ENCODE results near the gene MSH5. TPM values are rescaled to one million over a fixed set of nuclear protein-coding genes. Genes with fewer than 3 reads are reported as not detected.
"Not testable (repeated sequence)": the region's sequence is repeated elsewhere in the genome, so short reads cannot be mapped to it uniquely, and the experiment has no call there.

The MSH5 gene
- total RNA-seq, 1 experiment from 2014 or later = 20.9 TPM

DNA sequence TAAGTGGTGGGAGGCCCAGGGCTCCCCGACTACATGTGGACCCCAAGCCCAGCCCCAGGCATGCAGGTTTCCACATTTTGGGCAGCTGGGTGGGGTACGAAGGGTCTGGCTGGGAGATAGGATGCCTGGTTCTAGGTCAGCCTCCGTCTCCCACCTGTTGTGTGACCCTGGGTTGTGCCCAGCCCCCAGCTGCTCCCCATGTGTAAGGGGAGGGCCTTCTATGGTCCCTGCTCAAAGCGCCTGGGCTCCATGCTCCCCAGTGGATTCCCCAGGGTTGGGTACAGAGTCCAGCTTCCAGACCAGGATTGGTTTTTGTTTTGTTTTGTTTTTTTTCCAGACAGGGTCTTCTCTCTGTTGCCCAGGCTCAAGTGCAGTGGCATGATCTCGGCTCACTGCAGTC lies 38.4 kb downstream of the MSH5 start:
- DNase-seq (ENCODE audit: low spot score) = no peak

DNA sequence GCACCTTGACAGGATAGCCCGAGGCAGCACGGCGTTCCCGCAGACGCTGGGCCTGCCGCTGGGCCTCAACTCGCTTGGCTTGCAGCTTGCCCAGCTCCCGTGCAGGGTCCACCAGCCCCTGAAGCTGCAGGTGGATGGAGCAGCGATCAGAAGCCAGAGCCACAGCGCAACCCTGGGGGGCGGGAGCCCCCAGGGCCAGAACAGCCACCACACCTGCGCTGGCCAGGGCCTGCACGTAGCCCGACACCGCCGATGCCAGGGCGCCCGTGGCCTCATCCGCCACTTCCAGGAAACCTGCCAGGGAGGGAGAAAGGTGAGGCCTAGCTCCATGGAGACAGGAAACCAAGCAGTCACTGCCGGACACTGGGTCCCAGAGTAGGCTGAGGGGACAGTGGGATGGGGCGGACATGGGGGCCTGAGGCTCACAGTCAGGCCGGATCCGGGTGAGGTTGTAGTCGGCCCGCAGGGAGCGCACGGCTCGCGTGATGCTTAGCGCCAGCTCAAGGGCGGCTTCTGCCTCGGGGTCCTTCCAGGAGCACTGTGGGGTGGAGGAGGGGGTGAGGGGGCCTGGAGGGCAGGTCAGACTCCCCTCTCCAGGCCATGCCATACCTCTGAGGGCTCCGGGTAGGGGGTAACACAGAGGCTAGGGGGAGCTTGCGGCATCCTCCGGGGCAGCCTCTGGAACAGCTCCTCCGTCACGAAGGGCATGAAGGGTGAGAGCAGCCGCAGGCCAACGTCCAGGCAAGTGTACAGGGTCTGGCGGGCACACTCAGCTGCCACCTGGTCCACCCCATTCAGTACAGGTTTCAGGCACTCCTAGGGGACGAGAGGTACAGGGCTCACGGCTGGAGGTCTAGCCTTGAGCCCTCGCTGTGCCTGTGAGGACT lies 39.4 kb downstream of the MSH5 start:
- DNase-seq (ENCODE audit: low spot score) = no peak

DNA sequence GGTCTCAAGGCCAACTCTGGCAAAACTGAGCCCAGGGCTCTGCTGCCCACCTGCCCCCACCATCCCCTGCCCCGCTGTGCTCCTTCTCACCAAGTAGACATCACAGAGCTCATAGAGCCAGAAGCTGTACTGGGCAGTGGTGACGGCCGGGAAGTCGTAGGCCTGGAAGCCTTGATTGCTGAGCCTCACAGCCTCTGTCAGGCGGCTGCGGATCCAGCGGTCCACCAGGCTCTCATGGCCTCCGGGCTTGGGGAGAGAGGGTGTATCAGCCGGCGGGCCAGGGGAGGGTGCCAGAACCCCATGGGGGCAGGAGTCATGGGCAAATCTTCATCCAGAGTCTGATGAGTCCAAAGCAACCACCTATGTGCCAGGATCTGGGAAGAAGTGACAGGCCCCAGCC lies 40.1 kb downstream of the MSH5 start:
- no peak for DNase-seq (ENCODE audit: low spot score)

DNA sequence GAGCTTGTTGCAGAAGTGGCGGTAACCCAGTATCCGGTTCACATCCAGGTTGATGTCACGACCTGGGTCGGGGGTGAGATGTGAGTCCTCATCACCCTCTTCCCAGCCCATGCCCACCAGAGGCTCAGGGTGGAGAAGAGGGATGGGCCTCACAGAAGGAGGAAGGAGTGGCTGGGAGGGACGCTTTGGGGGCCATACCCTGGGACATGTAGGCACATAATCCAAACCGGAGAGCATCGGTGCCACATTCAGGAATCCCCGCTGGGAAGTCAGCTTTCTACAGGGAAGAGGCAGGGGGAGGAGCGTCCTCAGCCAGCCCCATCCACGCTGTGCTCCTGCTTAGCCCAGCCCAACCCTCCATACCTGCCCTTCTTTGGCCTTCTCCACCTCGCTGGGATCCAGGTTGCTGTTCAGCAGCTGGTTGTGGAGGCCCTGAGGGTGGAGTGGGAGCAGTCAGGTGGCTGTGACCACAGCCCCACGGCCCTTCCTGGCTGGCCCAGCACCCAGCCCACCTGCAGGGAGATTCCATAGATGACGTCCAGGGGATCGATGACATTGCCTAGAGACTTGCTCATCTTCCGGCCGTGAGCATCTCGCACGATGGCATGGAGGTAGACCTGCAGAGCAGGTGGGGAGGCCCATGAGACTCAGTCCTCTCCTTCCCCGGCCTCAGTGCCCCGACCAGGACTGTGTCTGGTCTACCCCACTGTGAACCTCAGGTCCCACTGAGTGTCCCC lies 40.9 kb downstream of the MSH5 start:
- no peak for DNase-seq (ENCODE audit: low spot score)

DNA sequence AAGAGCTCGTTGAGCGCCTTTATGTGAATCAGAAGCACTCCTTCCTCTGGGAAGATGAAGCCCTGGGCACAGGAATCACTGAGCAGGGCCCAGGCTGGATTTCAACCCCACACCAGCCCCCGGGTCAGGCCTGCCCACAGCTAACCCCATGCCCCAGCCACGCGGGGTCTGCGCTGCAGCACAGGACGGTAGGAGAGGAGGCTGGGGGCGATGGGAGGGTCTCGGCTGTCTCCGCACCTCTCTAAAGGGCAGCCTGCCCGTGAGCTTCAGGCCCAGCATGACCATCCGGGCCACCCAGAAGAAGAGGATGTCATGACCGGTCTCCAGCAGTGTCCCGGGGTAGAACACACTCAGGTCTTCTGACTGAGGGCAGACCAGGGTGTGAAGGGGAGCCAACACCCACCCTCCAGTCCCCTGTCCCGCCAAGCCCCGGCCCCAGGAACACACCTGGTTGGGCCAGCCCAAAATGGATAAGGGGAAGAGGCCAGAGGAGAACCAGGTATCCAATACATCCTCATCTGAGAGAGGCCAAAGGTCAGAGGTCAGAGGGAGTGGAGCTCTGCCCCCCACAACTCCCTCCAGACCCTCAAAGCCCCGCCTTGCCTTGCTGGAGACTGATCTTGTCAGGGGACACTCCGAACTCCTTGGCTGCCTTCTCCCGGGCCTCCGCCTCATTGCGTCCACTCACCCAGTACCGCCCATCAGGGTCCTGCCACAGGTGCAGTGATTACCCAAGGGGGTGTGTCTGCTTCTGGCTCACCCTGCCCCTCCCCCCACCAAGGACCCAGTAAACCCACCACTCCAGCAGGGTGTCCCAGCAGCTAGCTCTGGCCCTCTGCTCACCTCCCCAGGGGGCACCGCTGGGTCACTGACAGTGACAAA lies 41.7 kb downstream of the MSH5 start:
- no peak for DNase-seq (ENCODE audit: low spot score)

DNA sequence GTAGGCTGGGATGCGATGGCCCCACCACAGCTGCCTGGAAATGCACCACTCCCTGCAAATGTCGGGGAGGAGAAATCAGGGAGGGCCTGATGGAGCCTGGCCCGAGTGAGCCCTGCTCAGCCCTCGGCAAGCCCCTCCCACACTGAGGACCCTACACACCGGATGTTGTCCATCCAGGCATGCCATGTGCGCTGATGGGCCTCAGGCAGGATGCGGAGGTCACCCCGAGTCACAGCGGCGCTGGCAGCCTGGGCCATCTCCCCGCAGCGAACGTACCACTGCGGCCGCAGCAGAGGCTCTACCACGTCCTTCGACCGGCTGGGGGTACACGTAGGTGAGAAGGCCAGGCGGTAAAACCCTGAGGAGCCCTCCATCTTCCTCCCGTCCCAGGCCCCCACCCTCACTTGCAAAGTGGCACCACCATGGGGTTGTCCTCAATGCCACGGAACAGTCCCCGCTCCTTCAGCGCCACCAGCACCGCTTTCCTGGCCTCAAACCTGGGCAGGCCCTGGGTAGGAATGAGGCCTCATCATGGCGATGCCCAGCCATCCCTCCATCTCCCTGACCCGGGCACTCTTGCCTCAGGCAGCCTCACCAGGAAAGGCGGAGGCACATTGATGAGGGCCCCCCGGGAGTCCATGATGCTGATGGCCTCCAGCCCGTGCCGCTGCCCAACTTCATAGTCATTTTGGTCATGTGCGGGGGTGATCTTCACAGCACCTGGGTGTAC lies 42.5 kb downstream of the MSH5 start:
- DNase-seq (ENCODE audit: low spot score) = no peak

DNA sequence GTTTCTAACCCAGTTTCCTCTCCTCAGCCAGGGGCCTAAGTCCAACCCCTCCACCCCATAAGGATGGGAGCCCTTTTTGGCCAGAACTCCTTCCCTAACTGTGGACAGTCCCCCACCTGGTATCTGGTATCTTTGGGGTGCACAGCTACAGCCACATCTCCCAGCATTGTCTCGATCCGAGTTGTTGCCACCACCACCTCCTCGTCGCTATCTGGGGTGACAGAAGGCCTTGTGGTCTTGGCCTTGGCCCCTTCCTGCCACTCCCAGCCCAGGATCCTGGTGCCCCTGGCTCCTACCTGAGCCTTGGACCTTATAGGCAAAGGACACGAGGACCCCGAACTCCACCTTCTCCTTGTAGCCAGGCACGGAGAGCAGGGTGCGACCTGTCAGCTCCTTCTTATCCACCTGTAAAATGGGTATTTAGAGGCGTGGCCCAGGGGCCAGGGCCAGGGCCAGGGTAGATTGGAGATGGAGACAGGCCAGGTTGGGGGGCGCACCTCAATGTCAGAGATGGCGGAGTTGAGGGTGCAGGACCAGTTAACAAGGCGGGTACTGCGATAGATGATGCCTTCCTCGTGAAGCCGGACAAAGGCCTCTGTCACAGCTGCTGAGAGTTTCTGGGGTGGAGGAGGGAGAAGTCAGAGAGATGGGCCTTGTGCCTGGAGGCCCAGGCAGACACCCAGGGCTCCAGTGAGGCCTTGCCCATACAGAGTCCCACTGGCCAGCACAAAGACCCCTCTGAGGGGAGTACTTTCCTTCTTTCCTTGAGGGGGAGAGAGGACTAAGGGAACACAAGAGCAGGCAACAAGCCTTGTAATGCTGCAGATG lies 44.5 kb downstream of the MSH5 start:
- no peak for DNase-seq (ENCODE audit: low spot score)

DNA sequence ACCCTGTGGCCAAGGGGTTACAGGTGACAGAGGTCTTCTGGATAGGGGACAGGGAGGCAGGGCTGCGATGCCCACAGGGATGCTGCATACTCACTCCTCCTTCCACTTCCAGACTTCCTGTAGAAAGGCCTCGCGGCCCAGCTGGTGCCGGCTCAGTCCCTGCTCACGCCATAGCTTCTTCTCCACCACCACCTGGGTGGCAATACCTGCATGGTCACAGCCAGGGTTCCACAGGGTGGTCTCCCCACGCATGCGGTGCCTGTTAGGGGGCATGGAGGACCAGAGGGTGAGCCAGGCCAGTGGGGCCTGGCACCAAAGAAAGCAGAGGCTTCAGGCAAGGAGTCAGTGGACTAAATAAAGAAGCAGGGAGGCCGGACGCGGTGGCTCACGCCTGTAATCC lies 45.7 kb downstream of the MSH5 start:
- no peak for DNase-seq (ENCODE audit: low spot score)

DNA sequence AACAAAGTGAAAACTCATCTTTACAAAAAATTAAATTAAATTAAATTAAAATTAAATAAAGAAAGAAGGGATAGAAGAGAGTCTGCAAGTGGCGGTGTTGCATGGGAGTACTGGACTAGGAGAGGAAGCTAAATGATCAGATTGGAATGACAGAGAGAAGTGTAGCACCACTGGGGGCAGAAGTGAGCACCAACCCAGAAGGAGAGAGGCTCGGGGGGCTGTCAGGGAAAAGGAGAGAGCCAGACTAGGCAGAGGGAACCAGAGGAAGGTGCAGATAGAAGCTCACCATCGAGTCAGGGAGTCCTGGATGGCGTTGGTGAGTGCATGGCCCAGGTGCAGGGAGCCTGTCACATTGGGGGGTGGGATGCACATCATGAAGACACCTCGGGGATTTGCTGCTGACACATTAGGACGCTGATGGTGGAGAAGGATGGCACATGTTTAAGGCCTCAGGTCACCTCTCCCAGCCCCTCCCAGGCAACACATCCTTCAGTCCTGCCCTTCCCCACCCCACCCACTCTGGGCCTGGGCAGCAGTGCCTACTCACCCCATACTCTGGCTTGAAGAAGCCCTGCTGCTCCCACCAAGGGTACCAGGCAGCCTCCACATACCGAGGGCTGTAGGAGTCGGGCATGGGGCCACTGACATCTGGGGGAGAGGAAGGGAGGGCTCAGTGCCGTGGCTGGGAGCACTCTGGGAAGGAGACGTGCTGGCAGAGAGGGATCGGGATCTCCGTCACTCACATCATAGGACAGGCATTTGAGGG lies 51.7 kb downstream of the MSH5 start:
- DNase-seq (ENCODE audit: low spot score) = peak; percentile 67

DNA sequence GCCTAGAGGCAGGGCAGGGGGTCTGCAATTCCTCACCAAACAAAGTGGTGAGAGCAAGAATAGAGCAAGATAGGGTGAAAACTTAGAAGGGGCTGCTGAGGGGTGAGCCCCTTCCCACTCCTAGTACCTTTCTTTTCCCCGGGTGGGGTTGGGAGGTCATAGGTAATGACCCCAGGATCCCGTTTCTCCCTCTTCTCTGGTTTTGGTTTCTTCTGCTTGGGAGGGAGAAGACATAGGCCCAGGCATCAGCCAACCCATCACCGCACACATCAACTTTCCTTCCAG lies 52.2 kb downstream of the MSH5 start:
- no peak for DNase-seq (ENCODE audit: low spot score)

DNA sequence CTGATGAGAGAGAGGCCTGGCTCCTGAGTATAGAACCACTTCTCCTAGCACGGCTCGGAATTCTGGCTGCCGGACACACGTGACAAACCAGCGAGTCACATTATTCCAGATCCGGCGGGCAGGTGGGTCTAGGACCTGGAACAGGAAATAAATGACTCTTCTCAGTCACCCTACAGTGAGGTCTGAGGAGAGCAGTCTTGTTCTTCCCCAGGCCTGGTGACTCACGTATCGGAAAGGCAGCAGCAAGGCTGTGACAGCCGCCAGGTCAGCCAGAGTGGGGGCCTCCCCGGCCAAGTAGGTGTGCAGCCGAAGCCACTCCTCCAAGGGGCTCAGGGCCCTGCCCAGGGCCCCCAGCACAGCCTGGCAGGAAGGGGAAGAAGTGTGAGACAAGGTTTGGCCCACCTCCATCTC lies 53.0 kb downstream of the MSH5 start:
- DNase-seq (ENCODE audit: low spot score) = peak; percentile 89

DNA sequence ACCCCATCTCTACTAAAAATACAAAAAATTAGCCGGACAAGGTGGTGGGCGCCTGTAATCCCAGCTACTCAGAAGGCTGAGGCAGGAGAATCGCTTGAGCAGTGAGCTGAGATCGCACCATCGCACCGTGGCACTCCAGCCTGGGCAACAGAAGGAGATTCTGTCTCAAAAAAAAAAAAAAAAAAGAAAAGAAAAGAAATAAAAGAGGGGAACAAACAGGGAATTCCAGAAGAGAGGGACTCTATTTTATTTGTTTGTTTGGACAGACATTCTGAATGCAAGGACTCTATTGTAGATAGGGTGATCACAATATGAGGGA lies 54.1 kb downstream of the MSH5 start:
- not testable (repeated sequence) for DNase-seq (ENCODE audit: low spot score)

DNA sequence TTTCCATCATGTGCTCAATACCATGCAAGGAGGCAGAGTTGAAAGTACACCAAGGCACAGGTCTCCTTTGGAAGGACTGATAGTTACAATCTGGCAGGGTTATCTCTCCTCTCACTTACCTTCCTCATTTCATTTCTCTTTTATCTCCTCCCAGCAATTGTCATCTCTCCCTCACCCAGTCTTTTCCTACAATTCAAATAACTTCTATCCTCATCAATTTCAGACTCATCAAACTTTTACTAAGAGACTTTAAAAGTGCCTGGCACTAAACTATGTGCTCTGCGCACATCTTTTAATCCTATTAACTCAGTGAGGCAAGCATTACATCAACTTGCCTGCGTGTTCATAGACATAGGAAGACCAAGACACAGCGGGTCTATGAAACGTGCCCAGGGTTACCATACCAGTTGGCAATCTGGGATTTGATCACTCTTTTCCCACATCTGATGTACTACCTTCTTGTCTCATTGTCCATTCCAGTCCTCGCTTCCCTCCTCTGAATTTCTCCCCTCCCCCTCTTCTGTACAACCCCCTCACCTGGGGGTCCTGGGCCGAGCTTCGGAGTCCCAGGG lies 54.6 kb downstream of the MSH5 start:
- peak; percentile 59 for DNase-seq (ENCODE audit: low spot score)

DNA sequence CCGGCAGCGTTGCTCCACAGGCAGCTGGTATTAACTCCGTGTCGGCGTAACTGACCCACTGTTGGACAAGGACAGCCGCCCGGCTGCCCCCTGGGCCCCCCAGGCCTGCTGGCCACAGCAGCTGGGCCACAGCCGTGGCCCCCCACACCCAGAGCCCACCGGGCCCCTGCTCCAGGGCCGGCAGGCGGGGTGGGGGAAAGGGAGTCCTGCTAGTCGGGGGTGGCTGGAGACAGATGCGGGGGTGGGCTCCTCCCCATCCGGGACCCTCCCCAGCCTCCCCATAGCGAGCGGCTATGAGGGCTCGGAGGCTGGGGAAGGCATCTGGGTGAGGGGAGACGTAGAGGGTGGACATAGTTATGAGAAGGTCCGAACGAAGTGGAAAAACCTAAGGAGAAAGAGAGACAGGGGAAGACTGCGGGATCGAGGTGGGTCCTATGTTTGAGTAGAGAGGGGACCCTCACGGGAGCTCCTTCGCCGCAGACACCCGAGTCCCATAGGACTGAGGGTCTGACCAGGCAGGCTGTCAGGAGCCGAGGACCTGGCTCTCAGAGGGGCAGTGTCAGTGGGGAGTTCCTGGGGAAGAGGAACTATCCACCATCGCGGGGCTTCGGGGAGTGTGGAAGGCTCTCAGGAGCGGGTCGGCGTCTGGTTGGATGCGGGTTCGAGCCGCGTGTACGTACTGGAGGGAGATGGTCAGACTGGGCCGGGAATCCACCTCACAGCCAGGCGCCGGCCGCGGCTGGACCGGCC lies 55.2 kb downstream of the MSH5 start:
- DNase-seq (ENCODE audit: low spot score) = peak; percentile 70

DNA sequence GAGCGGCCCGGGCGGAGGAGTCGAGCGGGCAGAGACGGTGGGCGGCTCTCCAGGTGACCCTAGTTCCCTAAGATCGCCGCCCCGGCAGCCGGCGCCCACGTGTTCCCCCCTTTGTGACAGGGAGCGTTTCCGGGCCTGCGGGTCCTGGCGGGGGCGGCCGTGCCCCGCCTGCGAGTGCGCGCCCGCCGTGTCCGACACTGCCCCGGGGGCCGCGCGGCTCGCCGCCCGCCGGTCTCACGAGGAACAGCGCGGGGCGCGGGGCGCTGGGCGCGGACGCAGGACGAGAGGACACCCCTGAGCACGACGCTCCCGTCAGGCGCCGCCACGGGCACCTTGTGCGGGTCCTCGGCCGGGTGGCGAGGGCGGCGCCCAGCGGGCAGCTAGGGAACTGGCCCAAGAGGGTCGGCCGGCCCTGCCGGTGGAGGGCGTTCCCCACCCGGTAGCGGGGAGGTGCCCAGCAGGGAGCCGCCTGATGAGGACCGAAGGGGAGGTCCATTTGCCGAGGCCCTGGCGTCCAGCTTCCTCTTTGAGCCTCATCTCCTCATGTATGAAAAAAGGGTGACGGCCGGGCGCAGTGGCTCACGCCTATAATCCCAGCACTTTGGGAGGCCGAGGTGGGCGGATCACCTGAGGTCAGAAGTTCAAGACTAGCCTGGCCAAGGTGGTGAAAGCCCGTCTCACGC lies 56.0 kb downstream of the MSH5 start, which contains the start of gene VARS1:
TSS of gene VARS1 (minus strand) at position 137 of the 683 bp plus-strand sequence. CDS start 535 bp downstream, outside the sequence.
- DNase-seq (ENCODE audit: low spot score) = peak; percentile 92

DNA sequence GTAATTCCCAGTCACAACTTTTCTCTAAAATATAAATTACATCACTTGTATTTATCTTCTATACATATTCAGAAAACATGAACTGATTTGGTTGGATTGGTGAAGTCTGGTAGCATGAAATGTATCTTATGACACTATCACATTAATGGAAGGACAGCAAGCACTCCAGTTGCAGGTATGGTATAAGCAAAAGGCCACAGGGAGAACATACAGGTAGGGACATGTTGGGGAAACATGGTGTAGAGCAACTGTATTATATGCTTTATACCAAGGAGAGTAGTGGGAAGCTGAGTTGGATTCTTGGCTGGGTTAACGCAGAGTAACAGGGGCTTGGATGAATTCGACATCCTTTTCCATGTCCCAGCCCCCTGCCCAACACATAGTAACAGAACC lies 57.2 kb downstream of the MSH5 start:
- no peak for DNase-seq (ENCODE audit: low spot score)

DNA sequence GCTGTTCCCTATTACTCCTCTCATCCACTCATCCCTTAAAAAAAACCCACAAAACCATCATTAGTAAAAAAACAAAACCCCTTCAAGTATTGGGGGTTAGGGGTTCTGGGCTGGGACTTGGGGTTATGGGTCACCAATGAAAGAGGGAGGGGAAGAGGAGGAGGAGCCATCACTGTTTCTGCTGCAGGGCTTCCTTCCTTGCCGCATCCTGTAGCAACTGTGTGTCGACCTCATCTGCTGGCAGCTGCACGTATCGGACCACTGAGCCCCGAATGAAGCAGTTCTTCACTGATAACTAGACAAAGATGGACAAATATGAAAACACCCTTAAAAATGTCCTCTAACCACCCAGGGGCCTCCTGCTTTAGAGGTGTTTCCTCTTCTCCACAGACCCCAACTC lies 57.8 kb downstream of the MSH5 start:
- no peak for DNase-seq (ENCODE audit: low spot score)

DNA sequence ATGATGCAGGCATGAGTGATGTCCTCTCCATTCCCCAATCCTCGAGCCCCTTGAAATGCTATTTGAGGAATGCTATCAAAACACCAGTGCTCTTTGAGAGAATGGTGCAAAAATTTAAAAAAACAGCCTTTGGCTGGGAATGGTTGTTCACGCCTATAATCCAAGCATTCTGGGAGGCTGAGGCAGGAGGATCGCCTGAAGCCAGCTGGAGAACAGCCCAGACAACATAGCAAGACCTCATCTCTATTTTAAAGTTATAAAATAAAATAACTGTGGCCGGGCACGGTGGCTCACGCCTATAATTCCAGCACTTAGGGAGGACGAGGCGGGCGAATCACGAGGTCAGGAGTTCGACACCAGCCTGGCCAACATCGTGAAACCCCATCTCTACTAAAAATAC lies 60.0 kb downstream of the MSH5 start:
- no peak for DNase-seq (ENCODE audit: low spot score)

Data from HT-29 (cell line).